CD4-positive, alpha-beta T cell treated with Interleukin-21 for 1 hour (primary cell): ENCODE results near the gene MSRB1.
"Not testable (repeated sequence)": the region's sequence is repeated elsewhere in the genome, so short reads cannot be mapped to it uniquely, and the experiment has no call there.

Experiments used
- DNase-seq: peaks from one replicate; pipeline ENCODE4 v3.0.0-alpha.2; 2020

Gene MSRB1

DNA sequence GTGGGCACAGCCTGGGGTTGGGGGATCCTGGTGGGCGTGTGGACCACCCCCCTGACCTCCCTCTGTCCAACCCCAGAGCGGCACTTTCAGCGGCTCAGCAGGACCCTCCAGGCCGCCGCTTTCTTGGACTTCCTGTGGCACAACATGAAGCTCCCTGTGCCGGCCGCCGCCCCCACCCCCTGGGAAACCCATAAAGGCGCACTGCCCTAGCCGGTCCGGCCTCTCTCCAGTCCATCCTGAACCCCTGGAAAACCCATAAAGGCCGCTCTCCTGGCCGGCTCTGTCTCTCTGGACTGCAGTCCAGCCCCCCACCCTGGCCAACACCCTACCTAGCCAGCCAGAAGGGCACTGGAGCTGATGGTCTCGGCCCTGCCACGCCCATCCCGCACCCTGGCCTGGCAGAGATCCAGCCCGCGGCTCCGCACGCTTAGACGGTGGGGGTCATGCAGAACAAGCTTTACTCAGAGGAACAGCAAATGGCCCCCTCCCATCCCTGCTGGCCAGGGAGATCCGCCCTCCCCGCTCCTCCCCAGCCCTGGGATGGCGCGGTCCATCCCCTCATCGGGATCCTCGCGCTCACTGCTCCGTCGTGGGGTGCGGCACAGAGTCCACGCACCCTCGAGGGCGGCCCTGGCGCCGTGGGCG lies 35.6 kb upstream of the MSRB1 start:
- DNase-seq, result no peak

GRCh38 chr16:1977875-1978268 lies 34.9 kb upstream of the MSRB1 start:
- DNase-seq, result no peak

DNA sequence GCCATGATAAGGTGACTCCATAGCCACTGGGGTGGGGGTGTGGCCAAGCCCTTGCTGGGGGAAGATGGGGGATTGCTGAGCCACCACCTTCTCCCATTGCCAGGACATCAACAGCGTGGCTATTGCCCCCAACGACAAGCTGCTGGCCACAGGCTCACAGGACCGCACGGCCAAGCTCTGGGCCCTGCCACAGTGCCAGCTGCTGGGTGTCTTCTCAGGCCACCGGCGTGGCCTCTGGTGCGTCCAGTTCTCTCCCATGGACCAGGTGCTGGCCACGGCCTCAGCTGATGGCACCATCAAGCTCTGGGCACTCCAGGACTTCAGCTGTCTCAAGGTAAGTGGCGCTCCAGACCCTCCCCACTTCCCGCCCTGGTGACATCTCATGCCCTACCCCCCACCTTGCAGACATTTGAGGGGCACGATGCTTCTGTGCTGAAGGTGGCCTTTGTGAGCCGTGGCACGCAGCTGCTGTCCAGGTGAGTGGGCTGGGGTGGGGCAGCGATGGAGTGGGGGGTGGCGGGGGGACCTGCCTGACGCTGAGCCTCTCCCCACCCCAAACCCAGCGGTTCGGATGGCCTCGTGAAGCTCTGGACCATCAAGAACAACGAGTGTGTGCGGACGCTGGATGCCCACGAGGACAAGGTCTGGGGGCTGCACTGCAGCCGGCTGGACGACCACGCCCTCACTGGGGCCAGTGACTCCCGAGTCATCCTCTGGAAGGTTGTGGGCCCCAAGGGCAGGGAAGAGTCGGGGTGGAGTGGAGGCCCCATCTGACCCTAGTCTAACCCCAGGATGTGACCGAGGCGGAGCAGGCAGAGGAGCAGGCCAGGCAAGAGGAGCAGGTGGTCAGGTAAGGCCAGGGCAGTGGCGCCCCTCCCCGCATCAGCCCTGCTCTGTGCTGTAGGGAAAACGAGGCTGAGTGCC lies 34.2 kb upstream of the MSRB1 start:
- no peak for DNase-seq

GRCh38 chr16:1976216-1976520 lies 33.2 kb upstream of the MSRB1 start:
- DNase-seq, result no peak

GRCh38 chr16:1975432-1976215 lies 32.6 kb upstream of the MSRB1 start:
- DNase-seq, result no peak

DNA sequence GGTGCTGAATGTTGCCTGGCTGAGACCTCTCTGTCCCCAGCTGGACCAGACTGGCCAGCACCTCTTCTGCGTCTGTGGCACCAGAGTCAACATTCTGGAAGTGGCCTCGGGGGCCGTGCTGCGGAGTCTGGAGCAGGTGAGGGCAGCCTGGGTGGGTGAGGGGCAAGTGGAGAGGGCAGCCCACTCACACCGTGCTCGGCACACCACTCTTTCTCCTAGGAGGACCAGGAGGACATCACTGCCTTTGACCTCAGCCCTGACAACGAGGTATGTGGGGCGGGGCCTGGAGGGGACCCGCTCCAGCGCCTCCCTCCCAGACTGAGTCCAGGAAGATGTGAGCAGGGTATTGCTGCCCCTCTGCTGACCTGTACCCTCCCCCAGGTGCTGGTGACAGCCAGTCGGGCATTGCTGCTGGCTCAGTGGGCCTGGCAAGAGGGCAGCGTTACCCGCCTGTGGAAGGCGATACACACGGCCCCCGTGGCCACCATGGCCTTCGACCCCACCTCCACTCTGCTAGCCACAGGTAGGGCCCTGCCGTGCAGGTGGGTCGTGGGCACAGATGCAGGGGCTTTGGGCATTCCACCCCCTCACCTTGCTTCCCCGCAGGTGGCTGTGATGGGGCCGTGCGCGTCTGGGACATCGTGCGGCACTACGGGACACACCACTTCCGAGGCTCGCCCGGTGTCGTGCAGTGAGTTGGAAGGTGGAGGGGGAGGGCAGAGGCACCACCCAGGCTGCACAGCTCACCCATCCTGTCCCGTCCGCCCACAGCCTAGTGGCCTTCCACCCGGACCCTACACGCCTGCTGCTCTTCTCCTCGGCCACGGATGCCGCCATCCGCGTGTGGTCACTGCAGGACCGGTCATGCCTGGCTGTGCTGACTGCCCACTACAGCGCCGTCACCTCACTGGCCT lies 31.4 kb upstream of the MSRB1 start:
- DNase-seq, result no peak

DNA sequence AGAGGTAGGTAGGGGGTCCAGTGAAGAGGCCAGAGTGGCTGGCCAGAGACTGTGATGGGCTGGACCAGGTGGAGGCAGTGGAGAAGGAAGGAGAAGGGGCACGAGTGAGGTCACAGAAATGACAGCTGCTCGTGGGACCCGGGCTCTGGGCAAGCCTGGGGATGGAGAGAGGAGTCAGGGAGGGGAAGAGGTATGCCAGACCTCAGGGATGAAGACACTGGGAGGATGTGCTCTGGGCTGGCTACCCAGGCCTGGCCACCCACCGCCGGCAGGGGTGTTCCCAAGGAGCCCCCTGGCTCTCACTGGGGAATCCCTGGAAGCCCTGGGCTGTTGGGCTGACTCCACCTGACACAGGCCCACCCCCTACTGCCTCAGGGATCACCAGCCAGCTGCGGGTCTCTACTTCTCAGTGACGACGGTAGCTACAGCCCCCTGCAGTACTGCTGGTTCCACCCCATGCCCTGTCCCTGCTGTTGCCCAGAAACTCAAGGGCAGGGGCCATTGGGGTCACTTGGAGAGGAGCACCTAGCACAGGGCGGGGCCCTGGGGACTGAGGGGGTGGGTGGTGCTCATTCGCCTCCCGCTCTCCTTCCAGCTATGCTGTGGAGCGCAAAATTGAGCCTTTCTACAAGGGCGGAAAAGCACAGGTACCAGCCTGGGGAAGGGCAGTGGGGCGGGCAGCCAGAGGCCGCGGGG lies 30.6 kb upstream of the MSRB1 start:
- DNase-seq, result no peak

DNA sequence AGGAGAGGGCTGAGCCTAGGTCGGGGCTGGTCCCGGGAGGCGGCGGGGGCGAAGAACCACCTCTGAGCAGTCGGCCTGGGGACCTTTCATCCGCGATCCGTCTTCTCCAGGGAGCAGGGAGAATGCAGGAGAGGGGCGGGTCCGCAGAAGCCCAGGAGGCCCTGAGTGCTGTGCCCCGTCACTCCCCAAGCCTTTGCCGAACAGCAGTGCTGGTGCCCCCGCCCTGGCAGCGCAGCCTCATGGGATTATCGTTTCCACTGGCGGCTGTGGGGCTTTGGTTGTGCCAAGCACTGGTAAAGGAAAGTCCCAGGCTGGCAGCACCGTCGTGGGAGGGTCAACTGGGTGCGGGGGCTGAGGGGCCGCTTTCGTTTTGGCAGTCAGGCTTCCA lies 29.5 kb upstream of the MSRB1 start:
- no peak for DNase-seq

- peak; percentile 97 for DNase-seq
These were observed 28.9 kb upstream of the MSRB1 start, which contains the start of gene TBL3 for GRCh38 chr16:1971796-1972489. Gene TBL3 (plus strand): TSS chr16:1972053. CDS start chr16:1972165, 112 bp downstream.

- DNase-seq, result no peak
These were observed 25.4 kb upstream of the MSRB1 start for GRCh38 chr16:1968146-1968953.

DNA sequence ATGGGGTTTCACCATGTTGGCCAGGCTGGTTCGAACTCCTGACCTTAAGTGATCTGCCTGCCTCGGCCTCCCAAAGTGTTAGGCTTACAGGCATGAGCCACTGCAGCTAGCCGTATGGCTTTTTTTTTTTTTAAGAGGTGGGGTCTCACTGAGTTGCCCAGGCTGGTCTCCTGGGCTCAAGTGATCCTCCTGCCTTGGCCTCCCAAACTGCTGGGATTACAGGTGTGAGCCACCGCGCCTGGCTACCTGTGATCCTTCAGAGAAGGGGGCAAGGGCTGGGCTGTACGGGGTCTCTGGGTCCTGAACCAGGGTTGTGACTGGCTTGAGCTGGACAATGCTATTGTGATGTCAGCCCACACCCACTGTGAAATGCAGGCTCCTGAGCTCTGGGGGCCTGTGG lies 23.5 kb upstream of the MSRB1 start, which contains the start of gene RNF151:
Gene RNF151, plus strand, starts transcription at position 397 of the 400 bp plus-strand sequence. CDS start 26 bp downstream, outside the sequence.
- DNase-seq, result no peak

DNA sequence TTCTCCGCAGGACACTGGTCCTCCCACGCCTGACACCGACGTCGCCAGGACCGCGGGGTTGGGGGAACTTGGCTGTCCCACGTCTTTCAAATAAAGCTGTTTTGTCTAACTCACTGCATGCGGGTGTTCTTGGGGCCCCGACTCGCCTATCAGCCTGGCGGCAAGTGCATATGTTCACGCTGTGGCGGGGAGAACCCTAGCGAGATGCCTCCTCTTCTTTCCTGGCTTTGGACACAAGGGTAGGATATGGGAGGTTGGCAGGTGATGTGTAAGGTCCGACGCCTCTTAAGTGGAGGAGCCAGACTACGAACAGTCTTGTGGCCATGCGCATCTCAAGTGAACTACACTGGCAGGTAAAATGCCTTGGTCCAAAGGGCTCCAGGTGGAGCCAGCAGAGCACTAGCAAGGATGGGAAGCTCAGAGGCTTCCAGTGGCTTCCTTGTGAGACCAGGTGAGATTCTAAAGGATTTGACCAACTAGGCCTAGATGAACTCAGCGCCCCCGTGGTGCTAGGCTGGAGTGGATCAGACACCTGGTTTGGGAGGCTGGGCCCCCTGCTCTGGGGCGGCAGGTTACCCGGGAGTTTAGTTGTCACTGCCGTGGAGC lies 22.5 kb upstream of the MSRB1 start:
- peak; percentile 32 for DNase-seq

GRCh38 chr16:1964506-1965395 lies 21.8 kb upstream of the MSRB1 start, which contains the start of gene RPS2:
Gene RPS2 (minus strand): TSS chr16:1964826. CDS start chr16:1964625, 201 bp downstream.
- peak; percentile 99 for DNase-seq

- peak; percentile 55 for DNase-seq
These were observed 21.0 kb upstream of the MSRB1 start for GRCh38 chr16:1963806-1964505.

DNA sequence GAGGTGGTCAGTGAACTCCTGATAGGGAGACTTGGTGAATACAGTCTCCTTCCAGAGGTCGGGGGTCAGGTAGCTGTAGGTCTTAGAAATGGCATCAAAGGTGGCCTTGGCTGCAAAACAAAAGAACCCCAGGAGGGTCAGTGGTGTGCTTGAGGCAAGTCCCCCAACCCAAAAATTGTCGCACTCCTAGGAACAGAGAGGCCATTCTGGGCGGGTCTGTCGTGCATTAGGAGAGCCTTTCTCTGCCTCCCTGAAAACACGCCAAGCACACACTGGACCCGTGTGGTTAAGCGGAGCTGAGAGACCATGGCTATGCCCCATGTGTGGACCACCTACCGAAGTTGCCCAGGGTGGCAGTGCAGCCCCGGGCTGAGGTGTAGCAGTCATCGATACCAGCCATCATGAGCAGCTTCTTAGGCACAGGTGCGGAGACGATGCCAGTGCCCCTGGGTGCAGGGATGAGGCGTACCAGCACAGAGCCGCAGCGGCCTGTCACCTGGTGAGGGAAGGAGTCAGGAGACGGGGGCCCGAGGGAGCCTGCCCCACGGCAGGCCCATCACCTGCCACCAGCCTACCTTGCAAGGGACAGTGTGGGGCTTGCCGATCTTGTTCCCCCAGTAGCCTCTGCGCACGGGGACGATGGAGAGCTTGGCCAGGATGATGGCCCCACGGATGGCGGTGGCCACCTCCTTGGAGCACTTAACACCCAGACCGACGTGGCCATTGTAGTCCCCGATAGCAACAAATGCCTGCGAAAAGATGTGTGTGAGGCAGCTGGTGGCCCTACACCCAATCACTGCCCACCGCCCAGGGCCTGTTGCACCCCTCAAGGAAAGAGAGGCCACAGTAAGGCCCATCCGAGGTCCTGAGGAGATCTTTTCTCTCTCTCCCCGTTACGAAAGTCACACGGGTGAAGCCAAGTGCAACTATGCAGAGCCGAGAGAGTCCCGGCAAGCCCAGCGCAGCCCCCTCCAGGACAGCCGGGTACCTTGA lies 19.5 kb upstream of the MSRB1 start:
- DNase-seq, result not testable (repeated sequence)

DNA sequence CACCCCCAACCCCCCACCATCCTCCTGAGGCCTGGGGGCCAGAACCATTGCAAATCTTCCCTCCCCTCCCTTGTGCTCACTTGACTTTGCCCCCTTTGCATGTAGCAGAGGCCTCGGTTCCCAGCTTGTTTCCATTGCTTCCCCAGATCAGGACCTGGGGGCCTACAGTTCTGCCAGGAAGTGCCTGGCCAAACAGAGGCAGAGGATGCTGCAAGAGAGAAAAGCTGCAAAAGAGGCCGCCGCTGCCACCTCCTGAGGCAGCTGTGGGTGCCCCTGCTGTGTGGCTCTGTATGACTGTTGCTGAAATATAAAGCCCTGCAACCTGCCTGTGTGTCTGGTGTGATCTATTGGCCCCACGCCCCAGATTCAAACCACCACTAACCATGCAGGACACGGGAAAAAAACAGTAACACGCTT lies 18.7 kb upstream of the MSRB1 start:
- DNase-seq, result no peak
